Calu3 (cell line): ENCODE data around the gene OR10H3. TPM values are rescaled to one million over a fixed set of nuclear protein-coding genes. Genes with fewer than 3 reads are reported as not detected.

Experiments
- BruUV-seq: library from RNA; stranded (reverse); fragments of 400-500 nt; replicated peaks from 2 replicates; lab custom pipeline; 2021; lab: Mats Ljungman, UMichigan
- CTCF ChIA-PET: fragments of 300-600 bp; sonication (Branson Sonifier 250); formaldehyde crosslinking; loops from one replicate; lab custom pipeline; 2022; ENCODE audit warnings: antibody characterized with exemption; lab: Charles Lee
- DNase-seq: peaks from one replicate; pipeline ENCODE4 v3.0.0; 2022
- H3K27ac Mint-ChIP-seq: one replicate; pipeline ENCODE4 v1.8.0; 2022; ENCODE audit warnings: mixed read lengths; ENCODE audit not compliant: unreplicated experiment
- H3K27me3 Mint-ChIP-seq: one replicate; pipeline ENCODE4 v1.8.0; 2022; ENCODE audit warnings: mixed read lengths; ENCODE audit not compliant: unreplicated experiment
- H3K36me3 Mint-ChIP-seq: one replicate; pipeline ENCODE4 v1.8.0; 2022; ENCODE audit warnings: mild to moderate bottlenecking, moderate library complexity, mixed read lengths; ENCODE audit not compliant: insufficient read depth, unreplicated experiment
- H3K4me1 Mint-ChIP-seq: one replicate; pipeline ENCODE4 v1.8.0; 2022; ENCODE audit warnings: mild to moderate bottlenecking, low read depth, mixed read lengths; ENCODE audit not compliant: unreplicated experiment
- H3K4me3 Mint-ChIP-seq: one replicate; pipeline ENCODE4 v1.8.0; 2022; ENCODE audit warnings: mild to moderate bottlenecking, low read depth, moderate library complexity, mixed read lengths; ENCODE audit not compliant: unreplicated experiment
- H3K9me3 Mint-ChIP-seq: one replicate; pipeline ENCODE4 v1.8.0; 2022; ENCODE audit warnings: low read depth, mixed read lengths; ENCODE audit not compliant: unreplicated experiment
- intact Hi-C: fragments of 100-400 bp; cut with micrococcal nuclease; formaldehyde crosslinking; loops from one replicate; pipeline ENCODE4 v1.10.0; 2022; ENCODE audit not compliant: unreplicated experiment
- total RNA-seq: library from RNA; stranded (reverse); gene quantifications from 2 replicates; pipeline ENCODE4 v1.2.3, GENCODE V29; 2022
- TF ChIP-seq, protein P1 (sequence below): fragments of 200-600 bp; IDR thresholded peaks from one replicate; pipeline ENCODE4 v1.8.0; 2022; ENCODE audit warnings: antibody characterized with exemption; ENCODE audit not compliant: unreplicated experiment

Gene OR10H3
- total RNA-seq, 1 experiment from 2014 or later, result not detected

DNA sequence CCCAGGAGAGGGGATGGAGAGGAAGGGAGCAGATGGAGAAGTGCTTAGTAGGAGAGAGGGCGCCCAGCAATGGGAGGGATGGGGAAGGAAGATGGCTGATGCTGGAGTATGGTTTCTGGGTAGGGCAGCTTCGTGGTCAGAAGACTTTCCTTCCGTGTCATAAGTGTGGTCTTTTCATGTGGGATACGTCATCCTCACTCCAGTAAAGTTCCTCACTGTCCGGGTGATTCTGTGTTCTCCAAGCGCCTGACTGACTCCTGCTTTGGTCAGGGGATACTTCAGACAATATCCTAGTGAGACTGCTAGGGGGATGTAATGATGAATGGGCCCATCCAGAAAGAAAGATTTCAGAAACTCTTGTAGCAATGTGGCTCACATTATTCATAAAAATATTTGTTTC lies 3.9 kb upstream of the OR10H3 start:
- CTCF ChIA-PET, result no interaction called here
- intact Hi-C loops, result no loop called here
- no peaks in the 10 kb centered on the region for H3K4me1 Mint-ChIP-seq
- H3K36me3 Mint-ChIP-seq, result no peaks in the 10 kb centered on the region
- no TSS peak for BruUV-seq
- DNase-seq, result no peak
- H3K27me3 Mint-ChIP-seq, result peaks cover 35% of the 10 kb centered on the region
- TF ChIP-seq, protein P1, sequence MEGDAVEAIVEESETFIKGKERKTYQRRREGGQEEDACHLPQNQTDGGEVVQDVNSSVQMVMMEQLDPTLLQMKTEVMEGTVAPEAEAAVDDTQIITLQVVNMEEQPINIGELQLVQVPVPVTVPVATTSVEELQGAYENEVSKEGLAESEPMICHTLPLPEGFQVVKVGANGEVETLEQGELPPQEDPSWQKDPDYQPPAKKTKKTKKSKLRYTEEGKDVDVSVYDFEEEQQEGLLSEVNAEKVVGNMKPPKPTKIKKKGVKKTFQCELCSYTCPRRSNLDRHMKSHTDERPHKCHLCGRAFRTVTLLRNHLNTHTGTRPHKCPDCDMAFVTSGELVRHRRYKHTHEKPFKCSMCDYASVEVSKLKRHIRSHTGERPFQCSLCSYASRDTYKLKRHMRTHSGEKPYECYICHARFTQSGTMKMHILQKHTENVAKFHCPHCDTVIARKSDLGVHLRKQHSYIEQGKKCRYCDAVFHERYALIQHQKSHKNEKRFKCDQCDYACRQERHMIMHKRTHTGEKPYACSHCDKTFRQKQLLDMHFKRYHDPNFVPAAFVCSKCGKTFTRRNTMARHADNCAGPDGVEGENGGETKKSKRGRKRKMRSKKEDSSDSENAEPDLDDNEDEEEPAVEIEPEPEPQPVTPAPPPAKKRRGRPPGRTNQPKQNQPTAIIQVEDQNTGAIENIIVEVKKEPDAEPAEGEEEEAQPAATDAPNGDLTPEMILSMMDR, result no peak
- no peaks in the 10 kb centered on the region for H3K9me3 Mint-ChIP-seq
- no peak overlapping the region for H3K27ac Mint-ChIP-seq
- no peak overlapping the region for H3K4me3 Mint-ChIP-seq

DNA sequence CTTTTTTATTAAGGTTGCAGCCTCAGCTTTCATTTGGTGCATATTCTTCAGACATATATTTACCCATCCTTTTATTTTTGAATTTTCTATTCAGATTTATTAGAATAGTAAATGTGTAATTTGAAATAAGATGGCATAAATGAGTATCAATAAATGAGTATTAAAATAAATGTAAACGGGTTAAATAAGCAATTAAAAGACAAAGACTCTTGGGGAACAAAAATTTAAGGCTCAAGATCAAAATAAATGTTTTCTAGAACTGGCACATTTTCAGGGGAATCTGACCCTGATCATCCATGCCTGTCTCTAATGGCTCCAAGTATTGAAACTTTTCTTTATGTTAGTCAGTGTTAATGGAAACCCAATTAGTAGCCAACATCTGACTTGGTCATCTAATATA lies 3.0 kb downstream of the OR10H3 start:
- CTCF ChIA-PET, result no interaction called here
- intact Hi-C loops, result no loop called here
- Mint-ChIP-seq H3K27ac (no peak overlapping the region), H3K4me1 (no peaks in the 10 kb centered on the region), H3K4me3 (no peak overlapping the region), H3K27me3 (peaks cover 42% of the 10 kb centered on the region), H3K9me3 (peaks cover 12% of the 10 kb centered on the region), H3K36me3 (peaks cover 5% of the 10 kb centered on the region)
- DNase-seq, result no peak
- TF ChIP-seq, protein P1, result no peak
- BruUV-seq, result no TSS peak

DNA sequence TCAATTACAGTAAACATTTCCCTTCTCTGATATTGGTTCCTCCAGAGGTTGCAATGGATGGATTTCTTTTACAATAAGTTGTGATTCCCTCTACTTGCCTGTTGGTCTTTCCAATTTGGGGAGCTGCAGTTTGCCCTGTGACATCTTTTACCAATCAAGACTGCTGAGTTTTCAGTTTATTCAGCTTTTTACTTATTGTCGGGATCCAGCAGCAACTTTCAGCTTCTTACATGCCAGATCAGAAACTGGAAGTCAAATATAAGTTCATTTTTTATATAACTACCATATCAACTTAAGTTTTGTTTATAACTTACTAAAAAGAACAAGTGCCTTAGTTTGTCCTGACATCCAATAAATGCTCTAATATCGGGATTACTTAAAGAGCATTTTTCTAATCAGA lies 10.5 kb downstream of the OR10H3 start:
- intact Hi-C loops, result no loop called here
- no peak for DNase-seq
- H3K4me1 Mint-ChIP-seq, result no peaks in the 10 kb centered on the region
- peaks cover 68% of the 10 kb centered on the region for H3K27me3 Mint-ChIP-seq
- TF ChIP-seq, protein P1, result no peak
- peaks cover 2% of the 10 kb centered on the region for H3K9me3 Mint-ChIP-seq
- no peaks in the 10 kb centered on the region for H3K36me3 Mint-ChIP-seq
- CTCF ChIA-PET, result no interaction called here
- no peak overlapping the region for H3K27ac Mint-ChIP-seq
- no peak overlapping the region for H3K4me3 Mint-ChIP-seq
- no TSS peak for BruUV-seq

DNA sequence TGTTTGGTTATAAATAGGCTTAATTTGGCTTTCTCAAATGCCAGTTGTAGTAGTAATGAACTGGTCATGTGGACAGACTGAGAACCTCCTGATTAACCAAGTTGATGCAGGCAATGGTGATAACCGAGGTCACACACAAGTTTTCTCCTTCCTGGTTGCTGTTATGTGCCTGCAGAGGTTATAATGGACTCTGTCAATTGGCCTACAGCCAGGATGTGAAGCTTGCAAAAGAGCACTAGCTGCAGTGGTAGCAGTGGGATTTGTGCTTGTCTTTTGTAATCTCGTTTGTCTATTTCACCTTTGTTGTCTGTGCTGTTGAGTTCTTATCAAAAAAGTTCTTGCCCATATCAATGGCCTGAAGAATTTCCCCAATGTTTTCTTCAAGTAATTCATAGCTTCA lies 20.6 kb downstream of the OR10H3 start:
- Mint-ChIP-seq H3K36me3 (peaks cover 3% of the 10 kb centered on the region), H3K4me1 (peaks cover 7% of the 10 kb centered on the region), H3K27ac (no peak overlapping the region), H3K4me3 (no peak overlapping the region), H3K27me3 (peaks cover 64% of the 10 kb centered on the region), H3K9me3 (no peaks in the 10 kb centered on the region)
- DNase-seq, result no peak
- TF ChIP-seq, protein P1, result no peak
- intact Hi-C loops, result no loop called here
- CTCF ChIA-PET, result no interaction called here
- no TSS peak for BruUV-seq
